ENCODE data around the gene BAG5.

Gene BAG5

DNA sequence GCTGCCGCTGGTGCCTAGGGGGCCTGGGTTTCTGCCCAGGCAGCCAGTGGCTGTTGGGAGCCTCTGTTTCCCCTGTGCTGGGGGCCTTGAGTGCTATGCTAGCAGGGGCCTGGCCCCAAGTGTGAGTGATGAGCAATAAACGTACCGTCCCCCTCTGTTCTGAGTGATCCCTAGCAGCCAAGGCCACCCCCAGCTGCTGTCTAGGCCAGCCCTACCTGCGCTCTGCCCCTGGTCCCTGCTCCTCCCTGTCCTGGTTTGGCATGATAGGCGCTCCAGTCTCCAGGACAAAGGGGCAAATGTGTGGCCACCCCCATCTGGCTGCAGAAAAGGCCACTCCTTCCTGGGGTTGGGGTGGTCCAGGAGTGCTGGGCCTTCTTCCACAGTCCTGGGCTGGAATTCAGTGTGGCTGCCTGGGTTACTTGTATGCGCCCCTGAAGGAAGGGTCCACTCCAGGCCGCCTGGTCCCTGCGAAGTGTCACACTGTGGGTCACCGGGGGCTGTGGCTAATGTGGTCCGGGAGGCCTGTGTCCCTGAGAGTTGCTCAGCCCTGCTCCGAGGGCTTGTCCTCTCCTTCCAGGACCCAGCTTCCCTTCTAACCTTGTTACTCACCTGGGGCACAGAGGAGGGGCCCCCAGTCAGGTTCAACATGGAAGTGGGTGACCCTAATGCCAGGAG lies 26.4 kb downstream of the BAG5 start:
- no peaks in the 10 kb centered on the region for H3K9me3 ChIP-seq (replicated peaks; ENCODE audit: low read length)
- H3K27me3 ChIP-seq (ENCODE audit: control insufficient read depth, insufficient read depth, low read length) = no peaks in the 10 kb centered on the region
- H3K4me2 ChIP-seq (ENCODE audit: low read length) = no peak overlapping the region
- no peak overlapping the region for H3K4me3 ChIP-seq (ENCODE audit: low read length)
- H3K9ac ChIP-seq (ENCODE audit: low read depth, low read length) = no peak overlapping the region
- H3K4me1 ChIP-seq (ENCODE audit: control insufficient read depth, insufficient read depth, low read length) = peaks cover 40% of the 10 kb centered on the region
- H3K36me3 ChIP-seq (ENCODE audit: insufficient read depth, low read length) = peaks cover 21% of the 10 kb centered on the region

DNA sequence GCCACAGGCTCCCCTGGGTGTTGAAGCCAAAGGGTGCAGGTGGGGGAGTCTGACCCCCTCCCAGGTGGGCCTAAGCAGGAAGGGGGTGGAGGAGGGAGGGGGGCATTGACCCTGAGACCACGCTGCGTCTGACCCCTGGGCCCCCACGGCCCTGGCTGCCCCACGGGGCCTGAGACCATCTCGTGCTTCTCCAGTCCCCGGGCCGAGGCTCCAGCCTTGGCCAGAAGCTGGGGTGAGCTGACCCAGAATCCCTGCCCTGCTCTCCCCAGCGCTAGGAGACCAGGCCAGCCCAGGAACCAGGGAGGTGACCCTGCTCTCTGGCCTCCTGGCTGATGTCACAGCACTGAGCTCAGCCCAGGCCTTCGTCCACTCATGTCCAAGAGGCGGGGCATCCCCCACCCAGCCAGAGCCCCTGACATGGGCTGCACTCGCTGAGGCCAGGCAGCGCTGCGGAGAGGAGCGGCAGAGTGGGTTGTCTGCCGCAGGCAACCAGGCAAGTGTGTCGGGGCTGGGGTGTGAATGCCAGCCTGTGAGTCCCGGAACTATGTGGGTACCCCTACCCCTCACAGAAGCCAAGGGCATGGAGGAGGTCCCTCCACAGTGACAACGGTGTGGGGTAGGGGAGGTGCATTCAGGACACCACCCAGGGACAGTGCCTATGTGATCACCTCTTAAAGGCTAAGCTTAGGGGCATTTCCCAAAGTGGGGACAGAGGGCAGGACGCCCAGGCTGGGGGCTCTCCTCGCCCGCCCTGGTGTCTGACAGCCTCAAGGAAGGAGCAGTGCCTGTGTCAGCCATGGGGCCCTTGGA lies 27.2 kb downstream of the BAG5 start:
- H3K4me2 ChIP-seq (ENCODE audit: low read length) = no peak overlapping the region
- H3K36me3 ChIP-seq (ENCODE audit: insufficient read depth, low read length) = peaks cover 21% of the 10 kb centered on the region
- no peaks in the 10 kb centered on the region for H3K9me3 ChIP-seq (replicated peaks; ENCODE audit: low read length)
- H3K9ac ChIP-seq (ENCODE audit: low read depth, low read length) = no peak overlapping the region
- H3K4me1 ChIP-seq (ENCODE audit: control insufficient read depth, insufficient read depth, low read length) = peaks cover 33% of the 10 kb centered on the region
- H3K4me3 ChIP-seq (ENCODE audit: low read length) = no peak overlapping the region
- no peaks in the 10 kb centered on the region for H3K27me3 ChIP-seq (ENCODE audit: control insufficient read depth, insufficient read depth, low read length)

DNA sequence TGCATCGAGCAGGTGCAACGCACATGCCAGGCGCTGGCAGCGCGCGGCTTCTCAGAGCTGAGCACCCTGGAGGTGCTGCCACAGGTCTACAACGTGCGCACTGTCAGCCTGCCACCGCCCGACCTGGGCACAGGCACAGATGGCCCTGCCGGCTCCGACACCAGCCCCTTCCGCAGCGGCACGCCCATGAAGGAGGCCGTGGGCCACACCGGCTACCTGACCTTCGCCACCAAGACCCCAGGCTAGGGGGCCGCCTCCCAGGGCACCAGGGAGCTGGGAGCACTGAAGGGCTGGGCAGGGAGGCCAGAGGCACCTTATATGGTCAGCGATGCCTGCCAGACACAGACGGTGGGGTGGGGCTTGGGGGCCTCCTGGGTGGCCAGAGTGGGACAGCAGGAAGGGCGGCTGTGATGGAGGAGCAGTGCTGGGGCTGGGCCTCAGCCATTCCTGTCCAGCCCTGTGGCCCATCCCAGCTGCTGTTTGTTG lies 27.8 kb downstream of the BAG5 start:
- Histone ChIP-seq H3K36me3 (ENCODE audit: insufficient read depth, low read length) (peaks cover 24% of the 10 kb centered on the region), H3K9me3 (replicated peaks; ENCODE audit: low read length) (no peaks in the 10 kb centered on the region), H3K4me1 (ENCODE audit: control insufficient read depth, insufficient read depth, low read length) (peaks cover 33% of the 10 kb centered on the region), H3K27me3 (ENCODE audit: control insufficient read depth, insufficient read depth, low read length) (no peaks in the 10 kb centered on the region), H3K4me2 (ENCODE audit: low read length) (no peak overlapping the region), H3K4me3 (ENCODE audit: low read length) (no peak overlapping the region), H3K9ac (ENCODE audit: low read depth, low read length) (no peak overlapping the region)

DNA sequence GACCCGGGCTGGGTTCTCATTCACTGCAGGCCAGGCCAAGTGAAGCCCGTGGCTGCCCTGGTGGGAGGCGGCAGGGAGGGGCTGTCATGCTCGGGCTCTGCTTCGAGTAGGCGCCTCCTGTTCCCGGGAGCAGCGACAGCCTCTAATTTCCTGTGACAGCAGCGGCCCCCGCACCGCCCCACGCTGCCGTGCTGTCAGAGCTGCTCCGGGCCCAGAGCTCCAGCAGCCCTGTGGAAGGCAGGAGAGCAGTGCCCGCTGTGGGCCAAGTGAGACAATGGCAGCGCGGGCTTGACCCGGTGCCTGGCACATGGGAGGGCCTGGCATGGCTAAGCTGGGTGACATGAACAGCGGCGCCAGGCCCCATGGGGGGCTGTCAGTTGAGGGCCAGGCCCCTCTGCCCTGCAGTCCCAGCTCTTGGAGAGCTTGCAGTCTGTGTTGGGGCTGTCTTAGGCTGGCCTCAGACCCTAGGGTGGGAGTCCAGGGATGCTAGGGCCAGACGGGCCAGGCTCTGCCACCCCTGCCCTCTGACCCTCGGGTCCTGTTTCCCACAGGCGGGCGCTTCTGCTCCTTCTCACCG lies 28.4 kb downstream of the BAG5 start:
- no peak overlapping the region for H3K4me3 ChIP-seq (ENCODE audit: low read length)
- peaks cover 31% of the 10 kb centered on the region for H3K4me1 ChIP-seq (ENCODE audit: control insufficient read depth, insufficient read depth, low read length)
- H3K36me3 ChIP-seq (ENCODE audit: insufficient read depth, low read length) = peaks cover 24% of the 10 kb centered on the region
- H3K9ac ChIP-seq (ENCODE audit: low read depth, low read length) = no peak overlapping the region
- no peak overlapping the region for H3K4me2 ChIP-seq (ENCODE audit: low read length)
- H3K9me3 ChIP-seq (replicated peaks; ENCODE audit: low read length) = no peaks in the 10 kb centered on the region
- no peaks in the 10 kb centered on the region for H3K27me3 ChIP-seq (ENCODE audit: control insufficient read depth, insufficient read depth, low read length)

DNA sequence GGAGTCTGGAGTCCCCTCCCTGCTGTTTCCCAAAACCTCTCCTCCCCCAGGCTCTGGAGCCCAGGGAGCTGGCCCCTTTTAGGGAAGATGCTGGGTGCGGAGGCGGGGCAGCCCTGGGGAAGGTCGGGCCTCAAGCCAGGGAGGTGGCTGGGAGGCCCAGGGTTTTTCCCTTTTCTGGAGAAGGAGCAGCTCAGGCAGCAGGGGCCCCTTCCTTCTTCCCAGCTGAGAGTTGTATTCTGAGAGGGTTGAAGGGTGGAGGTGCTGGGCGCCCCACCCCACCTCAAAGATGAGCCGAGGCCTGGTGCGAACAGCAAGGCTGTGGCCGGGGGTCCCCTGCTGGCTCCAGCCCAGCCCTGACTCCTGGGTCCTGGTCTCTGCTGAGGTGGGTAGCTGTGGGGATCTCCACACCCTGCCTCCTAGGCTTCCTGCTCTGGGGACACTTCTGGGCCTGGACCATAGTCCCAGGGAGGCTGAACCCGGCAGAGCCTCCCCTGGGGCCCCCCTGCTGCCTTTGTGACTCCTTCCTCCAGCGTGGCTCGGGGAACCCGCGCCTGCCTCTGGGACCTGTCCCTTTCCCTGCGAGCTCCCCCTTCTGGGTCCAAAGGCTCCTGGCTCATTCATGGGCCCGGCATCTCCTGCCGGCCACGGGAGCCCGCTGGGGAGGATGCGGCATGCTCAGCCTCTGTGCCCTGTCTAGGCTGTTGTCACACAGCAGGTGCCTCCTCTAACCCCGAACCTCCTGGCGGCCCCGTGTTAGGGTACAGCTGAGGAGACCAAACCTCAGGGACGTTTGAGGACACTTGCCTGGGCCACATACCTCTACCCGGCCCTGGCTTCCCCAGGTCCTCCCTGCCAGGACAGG lies 29.1 kb downstream of the BAG5 start:
- H3K9ac ChIP-seq (ENCODE audit: low read depth, low read length) = no peak overlapping the region
- H3K4me1 ChIP-seq (ENCODE audit: control insufficient read depth, insufficient read depth, low read length) = peaks cover 30% of the 10 kb centered on the region
- H3K9me3 ChIP-seq (replicated peaks; ENCODE audit: low read length) = no peaks in the 10 kb centered on the region
- no peak overlapping the region for H3K4me3 ChIP-seq (ENCODE audit: low read length)
- no peaks in the 10 kb centered on the region for H3K27me3 ChIP-seq (ENCODE audit: control insufficient read depth, insufficient read depth, low read length)
- H3K4me2 ChIP-seq (ENCODE audit: low read length) = no peak overlapping the region
- peaks cover 24% of the 10 kb centered on the region for H3K36me3 ChIP-seq (ENCODE audit: insufficient read depth, low read length)

DNA sequence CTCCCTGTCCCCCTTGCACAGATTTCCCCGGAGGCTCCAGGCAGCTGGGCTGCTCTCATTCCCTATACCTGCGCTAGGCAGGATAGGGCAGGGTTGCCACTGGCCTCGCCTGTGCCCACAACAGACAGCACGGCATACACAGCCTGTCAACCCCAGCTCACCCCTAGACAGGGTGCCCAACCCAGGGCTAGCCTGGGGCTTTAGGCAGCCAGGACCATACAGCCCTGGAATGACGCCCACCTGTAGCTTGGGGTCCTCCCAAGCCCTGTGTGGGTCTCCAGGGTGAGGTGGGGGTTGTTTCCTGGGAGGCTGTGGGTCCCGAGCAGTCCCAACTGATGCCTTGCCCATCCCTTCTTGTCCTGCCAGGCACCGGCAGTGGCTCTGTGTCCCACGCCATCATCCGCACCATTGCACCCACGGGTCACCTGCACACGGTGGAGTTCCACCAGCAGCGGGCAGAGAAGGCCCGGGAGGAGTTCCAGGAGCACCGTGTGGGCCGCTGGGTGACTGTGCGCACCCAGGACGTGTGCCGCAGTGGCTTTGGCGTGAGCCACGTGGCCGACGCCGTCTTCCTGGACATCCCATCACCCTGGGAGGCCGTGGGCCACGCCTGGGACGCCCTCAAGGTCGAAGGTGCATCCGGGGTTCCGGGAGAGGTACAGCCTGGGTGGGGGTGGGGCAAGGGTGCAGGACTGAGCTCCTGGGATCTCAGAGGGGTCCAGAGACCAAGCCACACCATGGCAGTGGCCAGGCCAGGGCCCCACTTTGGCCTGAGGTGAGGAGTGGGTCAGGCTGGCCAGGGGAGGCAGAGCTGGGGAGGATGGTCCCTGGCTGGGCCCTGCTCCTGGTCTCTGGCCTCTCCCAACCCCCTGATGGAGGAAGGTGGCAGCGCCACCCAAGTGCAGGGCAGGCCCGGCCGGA lies 30.0 kb downstream of the BAG5 start:
- Histone ChIP-seq H3K36me3 (ENCODE audit: insufficient read depth, low read length) (peaks cover 24% of the 10 kb centered on the region), H3K9me3 (replicated peaks; ENCODE audit: low read length) (no peaks in the 10 kb centered on the region), H3K4me2 (ENCODE audit: low read length) (no peak overlapping the region), H3K27me3 (ENCODE audit: control insufficient read depth, insufficient read depth, low read length) (no peaks in the 10 kb centered on the region), H3K4me1 (ENCODE audit: control insufficient read depth, insufficient read depth, low read length) (peaks cover 31% of the 10 kb centered on the region), H3K4me3 (ENCODE audit: low read length) (no peak overlapping the region), H3K9ac (ENCODE audit: low read depth, low read length) (no peak overlapping the region)

DNA sequence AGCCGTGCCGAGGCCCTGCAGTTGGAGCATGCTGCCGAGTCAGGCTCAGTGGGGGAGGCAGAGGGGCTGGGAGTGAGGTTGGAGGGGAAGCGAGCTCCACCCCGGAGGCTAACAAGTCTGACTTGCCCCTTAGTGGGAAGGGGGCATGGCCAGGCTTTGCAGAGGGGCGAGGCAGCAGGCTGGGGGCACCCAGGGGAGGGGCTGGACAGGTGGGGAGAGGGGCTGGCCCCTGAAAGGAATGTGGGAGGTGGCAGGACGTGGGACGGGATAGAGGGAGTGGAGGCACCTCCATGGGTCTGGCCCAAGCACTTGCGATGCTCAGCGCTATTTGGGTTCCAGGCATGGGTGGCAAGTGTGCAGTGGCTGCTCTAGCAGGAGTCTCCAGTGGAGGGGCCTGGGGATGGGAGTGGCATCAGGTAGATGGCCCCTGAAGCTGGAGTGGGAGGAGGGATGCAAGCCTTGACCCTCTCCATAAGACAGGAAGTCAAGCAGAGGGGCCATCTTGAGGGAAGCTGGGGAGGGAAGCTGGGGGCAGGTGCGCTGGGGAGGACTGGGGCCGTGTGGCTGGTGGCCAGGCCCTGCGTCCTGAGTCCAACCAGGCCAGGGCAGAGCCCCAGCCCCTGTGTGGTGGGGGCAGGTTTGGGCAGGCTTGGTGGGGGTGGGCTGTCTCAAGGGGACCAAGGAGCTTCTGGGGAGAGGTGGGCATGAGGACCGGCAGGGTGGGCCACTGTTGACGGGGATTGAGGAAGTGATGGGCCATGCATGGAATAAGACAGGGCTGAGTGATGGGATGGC lies 30.8 kb downstream of the BAG5 start:
- H3K4me1 ChIP-seq (ENCODE audit: control insufficient read depth, insufficient read depth, low read length) = peaks cover 29% of the 10 kb centered on the region
- H3K4me2 ChIP-seq (ENCODE audit: low read length) = no peak overlapping the region
- H3K27me3 ChIP-seq (ENCODE audit: control insufficient read depth, insufficient read depth, low read length) = no peaks in the 10 kb centered on the region
- H3K4me3 ChIP-seq (ENCODE audit: low read length) = no peak overlapping the region
- H3K36me3 ChIP-seq (ENCODE audit: insufficient read depth, low read length) = peaks cover 24% of the 10 kb centered on the region
- no peak overlapping the region for H3K9ac ChIP-seq (ENCODE audit: low read depth, low read length)
- H3K9me3 ChIP-seq (replicated peaks; ENCODE audit: low read length) = no peaks in the 10 kb centered on the region

DNA sequence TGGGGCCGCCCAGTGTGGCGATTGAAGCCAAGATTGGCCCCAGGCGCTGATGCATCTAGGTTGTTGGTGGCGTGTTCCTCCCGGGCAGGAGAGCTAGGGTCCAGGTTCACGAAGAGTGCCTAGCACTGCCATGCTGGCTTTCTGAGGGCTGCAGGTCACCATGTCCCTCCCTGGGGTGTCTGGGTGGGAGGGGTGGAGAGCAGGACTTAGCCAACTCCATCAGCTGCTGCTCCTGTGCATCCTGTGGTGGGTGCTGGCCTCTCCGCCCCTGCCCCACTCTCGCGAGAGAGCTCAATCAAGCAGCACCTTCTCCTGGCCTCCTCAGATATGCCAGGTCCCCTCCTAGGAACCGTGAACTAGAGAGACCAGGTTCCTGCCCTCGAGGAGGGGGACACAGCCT lies 31.6 kb downstream of the BAG5 start:
- no peak overlapping the region for H3K9ac ChIP-seq (ENCODE audit: low read depth, low read length)
- peak overlapping the region; percentile 100 for H3K4me3 ChIP-seq (ENCODE audit: low read length)
- H3K27me3 ChIP-seq (ENCODE audit: control insufficient read depth, insufficient read depth, low read length) = no peaks in the 10 kb centered on the region
- H3K4me1 ChIP-seq (ENCODE audit: control insufficient read depth, insufficient read depth, low read length) = peaks cover 28% of the 10 kb centered on the region
- no peak overlapping the region for H3K4me2 ChIP-seq (ENCODE audit: low read length)
- H3K9me3 ChIP-seq (replicated peaks; ENCODE audit: low read length) = no peaks in the 10 kb centered on the region
- peaks cover 19% of the 10 kb centered on the region for H3K36me3 ChIP-seq (ENCODE audit: insufficient read depth, low read length)

DNA sequence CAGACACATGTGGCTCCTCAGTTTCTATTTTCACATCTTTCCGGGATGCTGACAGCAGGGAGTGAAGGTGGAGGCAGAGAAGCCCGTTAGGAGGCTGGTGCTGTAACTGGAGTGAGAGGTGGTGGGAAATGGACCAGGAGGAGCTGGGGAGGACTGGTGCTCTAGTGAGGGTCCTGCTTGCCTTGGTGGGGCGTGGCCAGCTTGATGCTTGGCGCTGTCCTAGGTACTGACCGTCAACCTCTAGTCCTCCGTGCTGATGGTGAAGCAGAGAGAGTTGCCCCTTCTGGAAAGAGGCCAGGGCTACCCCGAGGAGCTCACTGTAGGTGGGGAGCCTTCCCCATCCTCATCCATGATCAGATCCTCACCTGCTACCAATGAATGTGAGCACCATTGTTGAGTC lies 32.1 kb downstream of the BAG5 start:
- peak overlapping the region; percentile 98 for H3K4me2 ChIP-seq (ENCODE audit: low read length)
- peak overlapping the region; percentile 100 for H3K4me3 ChIP-seq (ENCODE audit: low read length)
- H3K36me3 ChIP-seq (ENCODE audit: insufficient read depth, low read length) = peaks cover 15% of the 10 kb centered on the region
- peaks cover 28% of the 10 kb centered on the region for H3K4me1 ChIP-seq (ENCODE audit: control insufficient read depth, insufficient read depth, low read length)
- H3K9me3 ChIP-seq (replicated peaks; ENCODE audit: low read length) = no peaks in the 10 kb centered on the region
- no peaks in the 10 kb centered on the region for H3K27me3 ChIP-seq (ENCODE audit: control insufficient read depth, insufficient read depth, low read length)
- no peak overlapping the region for H3K9ac ChIP-seq (ENCODE audit: low read depth, low read length)
